ENCODE measurements around the gene HIVEP1.
A peak's percentile ranks its signal among the peaks of the same experiment; 100 is the strongest.

HIVEP1 gene

GRCh38 chr6:12022953-12023388 lies 10.9 kb downstream of the HIVEP1 start:
- DNase-seq (ENCODE audit: low spot score in 2 of 2) = no peak
- Mint-ChIP-seq H3K27ac (no peak overlapping the region), H3K4me3 (no peak overlapping the region), H3K4me1 (peaks cover 44% of the 10 kb centered on the region), H3K9me3 (no peaks in the 10 kb centered on the region), H3K36me3 (peaks cover 76% of the 10 kb centered on the region)
- ATAC-seq = no peak

- no peak for DNase-seq (ENCODE audit: low spot score in 2 of 2)
- Mint-ChIP-seq H3K27ac (no peak overlapping the region), H3K9me3 (peaks cover 3% of the 10 kb centered on the region), H3K4me1 (peaks cover 35% of the 10 kb centered on the region), H3K4me3 (no peak overlapping the region), H3K36me3 (peaks cover 74% of the 10 kb centered on the region)
- ATAC-seq = no peak
Observed at GRCh38 chr6:12024216-12024615, 12.1 kb downstream of the HIVEP1 start.

GRCh38 chr6:12024699-12025434 lies 12.8 kb downstream of the HIVEP1 start:
- H3K27ac Mint-ChIP-seq = no peak overlapping the region
- peaks cover 34% of the 10 kb centered on the region for H3K4me1 Mint-ChIP-seq
- peaks cover 8% of the 10 kb centered on the region for H3K9me3 Mint-ChIP-seq
- ATAC-seq (no peak), DNase-seq (ENCODE audit: low spot score in 2 of 2) (no peak)
- peaks cover 74% of the 10 kb centered on the region for H3K36me3 Mint-ChIP-seq
- no peak overlapping the region for H3K4me3 Mint-ChIP-seq

DNA sequence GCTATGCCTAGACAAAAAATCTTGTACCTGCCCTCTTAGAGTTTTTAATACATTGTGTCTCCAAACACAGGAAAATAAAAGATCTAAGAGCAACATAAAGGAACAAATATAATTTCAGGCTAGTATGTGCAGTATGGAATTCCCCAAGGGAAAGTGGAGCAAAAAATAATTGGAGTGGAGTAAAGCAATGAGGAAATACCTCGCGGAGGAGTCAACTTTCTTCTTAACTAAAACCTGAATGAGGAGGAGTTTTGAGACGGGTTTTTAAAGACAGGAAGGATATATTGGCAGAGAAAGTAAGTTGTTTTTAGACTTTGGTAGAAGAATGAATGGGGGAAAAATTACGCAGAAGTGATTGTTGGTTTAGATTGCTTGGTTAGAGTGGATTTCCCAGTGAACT lies 14.0 kb downstream of the HIVEP1 start:
- H3K4me3 Mint-ChIP-seq = no peak overlapping the region
- H3K4me1 Mint-ChIP-seq = peaks cover 32% of the 10 kb centered on the region
- DNase-seq (ENCODE audit: low spot score in 2 of 2) (no peak), ATAC-seq (no peak)
- peaks cover 12% of the 10 kb centered on the region for H3K9me3 Mint-ChIP-seq
- H3K27ac Mint-ChIP-seq = no peak overlapping the region
- peaks cover 72% of the 10 kb centered on the region for H3K36me3 Mint-ChIP-seq

GRCh38 chr6:12026833-12027232 lies 14.7 kb downstream of the HIVEP1 start:
- peaks cover 33% of the 10 kb centered on the region for H3K4me1 Mint-ChIP-seq
- H3K9me3 Mint-ChIP-seq = peaks cover 12% of the 10 kb centered on the region
- ATAC-seq (no peak), DNase-seq (ENCODE audit: low spot score in 2 of 2) (no peak)
- H3K4me3 Mint-ChIP-seq = no peak overlapping the region
- peaks cover 65% of the 10 kb centered on the region for H3K36me3 Mint-ChIP-seq
- no peak overlapping the region for H3K27ac Mint-ChIP-seq

DNA sequence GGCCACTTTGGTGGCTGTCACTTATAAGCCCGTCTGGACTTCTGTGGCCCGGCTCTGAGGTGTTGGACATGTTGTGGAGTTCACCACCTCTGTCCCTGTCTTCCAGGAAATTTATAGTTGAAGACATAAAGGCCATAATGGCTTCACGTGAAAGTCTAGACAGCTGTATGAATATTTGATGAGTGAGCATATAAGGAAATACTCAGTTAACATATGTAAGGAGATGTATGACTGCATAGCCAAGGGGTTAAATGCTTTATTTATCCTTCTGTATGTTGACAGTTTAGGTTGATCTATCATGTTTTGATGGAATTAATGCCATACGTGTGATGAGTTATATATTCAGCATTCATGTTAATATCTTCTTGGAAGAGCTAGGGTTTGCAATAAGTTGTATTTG lies 16.1 kb downstream of the HIVEP1 start:
- DNase-seq (ENCODE audit: low spot score in 2 of 2) = no peak
- Mint-ChIP-seq H3K4me1 (peaks cover 43% of the 10 kb centered on the region), H3K9me3 (peaks cover 12% of the 10 kb centered on the region), H3K36me3 (peaks cover 52% of the 10 kb centered on the region), H3K27ac (no peak overlapping the region), H3K4me3 (no peak overlapping the region)
- ATAC-seq = no peak

DNA sequence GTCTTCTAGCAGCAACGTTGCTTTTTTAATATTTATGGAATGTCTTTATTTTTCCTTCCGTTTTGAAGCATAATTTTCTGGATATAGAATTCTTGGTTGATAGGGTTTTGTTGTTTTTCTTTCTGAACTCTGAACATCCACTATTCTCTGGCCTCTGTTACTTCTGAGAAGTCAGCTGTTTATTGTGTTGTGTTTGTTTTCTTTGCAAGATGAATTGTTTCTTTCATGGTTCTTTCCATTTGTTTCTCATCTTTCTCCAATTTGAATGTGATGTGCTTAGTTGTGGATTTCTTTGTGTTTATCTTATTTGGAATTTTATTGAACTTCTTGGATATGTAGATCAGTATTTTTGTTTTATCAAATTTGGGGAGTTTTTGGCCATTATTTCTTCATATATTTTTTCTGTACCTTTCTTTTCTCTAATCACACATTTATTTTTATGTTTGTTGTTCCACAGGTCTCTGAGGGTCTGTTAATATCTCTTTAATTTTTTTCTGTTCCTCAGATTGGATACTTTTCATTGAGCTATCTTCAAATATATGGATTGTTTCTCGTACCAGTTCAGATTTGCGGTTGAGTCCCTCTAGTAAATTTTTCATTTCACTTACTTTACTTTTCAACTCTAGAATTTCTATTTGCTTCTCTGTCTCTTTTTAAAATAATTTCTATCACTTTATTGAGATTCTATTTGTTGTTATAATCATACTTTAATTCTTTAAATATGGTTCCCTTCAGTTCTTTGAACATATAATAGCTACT lies 18.0 kb downstream of the HIVEP1 start:
- no peak overlapping the region for H3K27ac Mint-ChIP-seq
- H3K4me3 Mint-ChIP-seq = no peak overlapping the region
- H3K36me3 Mint-ChIP-seq = peaks cover 43% of the 10 kb centered on the region
- H3K4me1 Mint-ChIP-seq = peaks cover 46% of the 10 kb centered on the region
- peaks cover 12% of the 10 kb centered on the region for H3K9me3 Mint-ChIP-seq
- ATAC-seq (no peak), DNase-seq (ENCODE audit: low spot score in 2 of 2) (no peak)

DNA sequence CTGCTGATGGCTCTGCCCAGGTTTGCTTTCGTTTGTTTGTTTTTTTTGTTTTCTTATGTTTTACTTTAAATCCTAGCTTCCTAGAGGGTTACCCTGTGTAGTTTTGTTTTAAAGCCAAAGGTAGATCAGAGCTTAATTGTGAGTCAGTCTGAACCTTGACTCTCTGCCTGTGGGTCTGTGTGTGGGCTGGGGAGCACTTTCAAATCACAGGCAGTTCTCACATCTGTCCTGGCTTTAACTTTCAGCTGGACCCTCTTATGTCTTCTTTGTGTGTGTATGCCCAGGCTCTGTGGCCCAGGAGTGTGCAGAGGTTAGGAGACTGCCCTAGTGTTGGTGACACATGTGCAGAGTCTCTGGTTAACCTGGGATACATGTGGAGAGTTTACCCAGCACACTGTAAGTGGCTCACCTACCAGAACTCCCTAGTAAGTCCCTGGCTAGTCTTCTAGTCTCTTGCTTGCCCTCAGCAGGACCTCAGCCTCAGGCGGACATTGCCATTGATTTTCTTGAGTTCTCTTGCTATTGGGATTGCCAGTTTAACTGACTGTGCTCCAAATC lies 19.0 kb downstream of the HIVEP1 start:
- Mint-ChIP-seq H3K36me3 (peaks cover 35% of the 10 kb centered on the region), H3K9me3 (peaks cover 12% of the 10 kb centered on the region), H3K4me3 (no peak overlapping the region), H3K27ac (no peak overlapping the region), H3K4me1 (peaks cover 43% of the 10 kb centered on the region)
- peak; percentile 86 for ATAC-seq
- no peak for DNase-seq (ENCODE audit: low spot score in 2 of 2)

- Mint-ChIP-seq H3K4me3 (no peak overlapping the region), H3K9me3 (peaks cover 12% of the 10 kb centered on the region), H3K4me1 (peaks cover 50% of the 10 kb centered on the region), H3K36me3 (peaks cover 23% of the 10 kb centered on the region), H3K27ac (no peak overlapping the region)
- no peak for ATAC-seq
- no peak for DNase-seq (ENCODE audit: low spot score in 2 of 2)
Observed at GRCh38 chr6:12032783-12033573, 20.9 kb downstream of the HIVEP1 start.

- H3K9me3 Mint-ChIP-seq = peaks cover 10% of the 10 kb centered on the region
- DNase-seq (ENCODE audit: low spot score in 2 of 2) (no peak), ATAC-seq (no peak)
- peaks cover 18% of the 10 kb centered on the region for H3K36me3 Mint-ChIP-seq
- peaks cover 54% of the 10 kb centered on the region for H3K4me1 Mint-ChIP-seq
- no peak overlapping the region for H3K27ac Mint-ChIP-seq
- H3K4me3 Mint-ChIP-seq = no peak overlapping the region
Observed at GRCh38 chr6:12033770-12034169, 21.7 kb downstream of the HIVEP1 start.

- Mint-ChIP-seq H3K4me1 (peaks cover 57% of the 10 kb centered on the region), H3K36me3 (peaks cover 16% of the 10 kb centered on the region), H3K4me3 (no peak overlapping the region), H3K27ac (no peak overlapping the region), H3K9me3 (peaks cover 8% of the 10 kb centered on the region)
- ATAC-seq (no peak), DNase-seq (ENCODE audit: low spot score in 2 of 2) (no peak)
Observed at GRCh38 chr6:12034349-12034748, 22.2 kb downstream of the HIVEP1 start.

DNA sequence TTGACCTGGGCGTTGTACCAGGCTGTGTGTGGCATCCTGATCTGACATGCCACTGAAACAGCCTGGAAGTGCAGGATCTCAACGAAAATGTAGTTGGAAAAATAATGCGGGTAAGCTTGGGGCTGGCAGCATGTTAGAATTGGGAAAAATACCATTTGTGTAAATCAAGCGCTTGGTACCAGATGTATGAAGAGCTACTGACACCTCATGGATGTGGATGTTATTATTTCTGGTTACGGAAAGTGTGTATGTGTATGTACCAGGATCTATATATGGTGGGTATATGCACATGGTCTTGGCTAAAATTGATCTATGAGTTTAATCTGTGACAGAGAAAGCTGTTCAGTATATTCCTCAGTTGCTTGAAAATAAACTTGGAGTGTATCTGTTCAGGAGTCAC lies 22.7 kb downstream of the HIVEP1 start:
- no peak for DNase-seq (ENCODE audit: low spot score in 2 of 2)
- Mint-ChIP-seq H3K27ac (no peak overlapping the region), H3K4me1 (peaks cover 62% of the 10 kb centered on the region), H3K4me3 (no peak overlapping the region), H3K36me3 (peaks cover 11% of the 10 kb centered on the region), H3K9me3 (peaks cover 4% of the 10 kb centered on the region)
- ATAC-seq = no peak

DNA sequence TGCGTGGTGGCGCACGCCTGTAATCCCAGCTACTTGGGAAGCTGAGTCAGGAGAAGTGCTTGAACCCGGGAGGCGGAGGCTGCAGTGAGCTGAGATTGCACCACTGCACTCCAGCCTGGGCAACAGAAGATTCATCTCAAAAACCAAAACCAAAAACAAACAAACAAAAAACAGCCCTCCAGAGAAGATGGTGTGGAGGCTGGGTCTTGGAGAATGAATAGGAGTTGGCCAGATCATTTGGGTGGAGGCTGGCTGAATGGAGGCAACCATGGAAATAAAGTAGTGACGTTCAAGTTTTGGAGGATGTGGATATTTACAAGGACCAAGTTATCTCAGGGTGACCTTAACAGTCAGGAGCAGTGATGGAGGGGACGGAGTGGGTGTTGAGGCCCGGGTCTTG lies 24.7 kb downstream of the HIVEP1 start:
- H3K4me3 Mint-ChIP-seq = no peak overlapping the region
- DNase-seq (ENCODE audit: low spot score in 2 of 2) (no peak), ATAC-seq (no peak)
- H3K27ac Mint-ChIP-seq = no peak overlapping the region
- peaks cover 6% of the 10 kb centered on the region for H3K36me3 Mint-ChIP-seq
- no peaks in the 10 kb centered on the region for H3K9me3 Mint-ChIP-seq
- peaks cover 50% of the 10 kb centered on the region for H3K4me1 Mint-ChIP-seq

- Mint-ChIP-seq H3K4me3 (no peak overlapping the region), H3K9me3 (no peaks in the 10 kb centered on the region), H3K27ac (peak overlapping the region; percentile 54), H3K36me3 (peaks cover 6% of the 10 kb centered on the region), H3K4me1 (peaks cover 45% of the 10 kb centered on the region)
- no peak for DNase-seq (ENCODE audit: low spot score in 2 of 2)
- no peak for ATAC-seq
Observed at GRCh38 chr6:12037798-12038197, 25.7 kb downstream of the HIVEP1 start.
